SJSA1 (cell line): ENCODE data around the gene ASNSD1. TPM values are rescaled to one million over a fixed set of nuclear protein-coding genes. Genes with fewer than 3 reads are reported as not detected.

ENCODE experiments used
- DNase-seq, 2 experiments: peaks; one replicate each; pipeline ENCODE4 v3.0.0-alpha.2; 2015 to 2020; ENCODE audit warnings: low spot score in 2 of 2, low read depth in 1 of 2
- H3K27ac ChIP-seq: fragments of 250-450 bp; sonication (Bioruptor Pico); 2 replicates; pipeline ENCODE4 v1.5.1; 2020; ENCODE audit warnings: mild to moderate bottlenecking, moderate library complexity
- H3K27me3 ChIP-seq: fragments of 250-450 bp; sonication (Bioruptor Pico); replicated peaks from 2 replicates; pipeline ENCODE4 v1.5.1; 2020; ENCODE audit warnings: mild to moderate bottlenecking, moderate library complexity
- H3K36me3 ChIP-seq: fragments of 250-450 bp; sonication (Bioruptor Pico); 2 replicates; pipeline ENCODE4 v1.5.1; 2020; ENCODE audit warnings: mild to moderate bottlenecking
- H3K4me1 ChIP-seq: fragments of 250-450 bp; sonication (Bioruptor Pico); replicated peaks from 2 replicates; pipeline ENCODE4 v1.6.1; 2021; ENCODE audit warnings: mild to moderate bottlenecking
- H3K4me3 ChIP-seq: fragments of 250-450 bp; sonication (Bioruptor Pico); 2 replicates; pipeline ENCODE4 v1.5.1; 2020; ENCODE audit warnings: mild to moderate bottlenecking
- H3K9me3 ChIP-seq: fragments of 250-450 bp; sonication (Bioruptor Pico); replicated peaks from 2 replicates; pipeline ENCODE4 v1.5.1; 2020; ENCODE audit warnings: mild to moderate bottlenecking
- total RNA-seq: library from RNA; depleted of rRNA; stranded (reverse); fragments of >200 nt; shearing (Covaris generic); gene quantifications from 2 replicates; pipeline ENCODE4 v1.2.3, GENCODE V29; 2014; rRNA removed

The ASNSD1 gene
- 58.3 and 62.4 TPM in 2 replicates for total RNA-seq

DNA sequence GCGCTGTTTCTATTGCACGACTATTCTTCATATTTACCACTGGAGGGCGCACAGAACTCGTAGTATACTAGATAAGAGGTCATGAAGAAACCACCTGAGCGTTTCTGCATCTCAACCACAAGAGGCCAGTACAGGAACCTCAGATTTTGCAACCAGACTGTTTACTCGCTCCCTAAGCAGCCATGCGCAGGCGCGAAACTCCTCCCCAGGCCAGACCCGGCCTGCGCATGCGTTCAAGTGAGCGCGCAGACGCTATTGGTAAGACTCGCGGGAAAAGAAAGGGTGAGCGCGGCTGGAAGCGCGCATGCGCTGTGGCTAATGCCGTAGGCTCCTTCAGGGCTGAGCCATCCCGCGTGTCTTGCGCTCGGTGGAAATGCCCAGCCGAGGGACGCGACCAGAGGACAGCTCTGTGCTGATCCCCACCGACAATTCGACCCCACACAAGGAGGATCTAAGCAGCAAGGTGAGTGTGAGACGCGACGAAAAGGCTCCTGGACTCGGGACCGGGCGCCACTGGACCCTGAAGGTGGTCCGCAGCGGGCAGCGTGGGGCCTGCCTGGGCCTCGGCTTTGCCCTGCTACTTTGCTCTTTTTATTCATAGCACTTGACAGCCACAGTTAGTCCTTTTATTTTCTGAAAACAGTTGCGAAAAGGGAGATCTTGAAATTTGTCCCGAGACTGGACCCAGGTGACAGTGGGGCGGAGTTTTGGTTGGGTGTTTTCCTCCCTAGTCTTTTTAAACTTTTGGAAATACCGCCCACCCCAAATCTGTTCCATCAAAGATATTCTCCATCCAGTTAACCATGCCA is at the start of gene ASNSD1:
Gene ASNSD1 (plus strand): TSS at position 312 of the 809 bp plus-strand sequence. CDS start 4,674 bp downstream, outside the sequence.
- peaks cover 20% of the 10 kb centered on the region for H3K4me1 ChIP-seq
- no peaks in the 10 kb centered on the region for H3K9me3 ChIP-seq
- H3K27ac ChIP-seq, result peak within 1 kb of the TSS; percentile 20; the same call in 1 of the 2 replicates
- peaks cover 8% of the 10 kb centered on the region for H3K36me3 ChIP-seq
- peak within 1 kb of the TSS; percentile 58 for H3K4me3 ChIP-seq
- peak; percentile 98 to 99 for DNase-seq
- H3K27me3 ChIP-seq, result no peaks in the 10 kb centered on the region

DNA sequence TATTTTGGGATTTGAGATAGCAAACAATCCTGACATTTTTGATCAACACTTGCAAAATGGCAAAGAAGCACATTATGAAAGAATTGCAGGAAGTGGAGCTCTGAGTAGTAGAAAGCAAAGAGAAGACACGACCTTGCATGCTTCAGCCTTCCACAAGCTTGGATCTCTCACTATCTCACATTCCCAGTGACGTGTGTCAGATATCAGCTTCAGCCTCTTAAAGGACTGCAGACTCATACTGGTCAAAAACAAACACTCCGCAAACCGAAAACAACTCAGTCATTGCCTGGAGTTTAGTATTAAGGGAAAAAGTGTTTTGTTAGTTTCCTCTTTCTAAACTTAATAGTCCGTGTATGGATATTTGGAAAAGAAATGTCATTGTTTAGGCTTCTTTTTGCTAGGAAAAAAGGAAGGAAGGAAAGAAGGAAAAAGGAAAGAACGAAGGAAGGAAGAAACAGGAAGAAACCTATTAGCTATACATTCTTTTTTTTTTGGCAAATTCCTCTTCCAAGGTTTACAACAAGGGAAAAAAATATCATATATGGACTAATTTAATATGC is 48.1 kb upstream of the ASNSD1 start:
- H3K36me3 ChIP-seq, result no peaks in the 10 kb centered on the region
- H3K4me3 ChIP-seq, result peak overlapping the region; percentile 34
- peaks cover 28% of the 10 kb centered on the region for H3K4me1 ChIP-seq
- H3K27me3 ChIP-seq, result no peaks in the 10 kb centered on the region
- peak; percentile 65 to 75 for DNase-seq
- H3K27ac ChIP-seq, result peak overlapping the region; percentile 97
- H3K9me3 ChIP-seq, result no peaks in the 10 kb centered on the region

DNA sequence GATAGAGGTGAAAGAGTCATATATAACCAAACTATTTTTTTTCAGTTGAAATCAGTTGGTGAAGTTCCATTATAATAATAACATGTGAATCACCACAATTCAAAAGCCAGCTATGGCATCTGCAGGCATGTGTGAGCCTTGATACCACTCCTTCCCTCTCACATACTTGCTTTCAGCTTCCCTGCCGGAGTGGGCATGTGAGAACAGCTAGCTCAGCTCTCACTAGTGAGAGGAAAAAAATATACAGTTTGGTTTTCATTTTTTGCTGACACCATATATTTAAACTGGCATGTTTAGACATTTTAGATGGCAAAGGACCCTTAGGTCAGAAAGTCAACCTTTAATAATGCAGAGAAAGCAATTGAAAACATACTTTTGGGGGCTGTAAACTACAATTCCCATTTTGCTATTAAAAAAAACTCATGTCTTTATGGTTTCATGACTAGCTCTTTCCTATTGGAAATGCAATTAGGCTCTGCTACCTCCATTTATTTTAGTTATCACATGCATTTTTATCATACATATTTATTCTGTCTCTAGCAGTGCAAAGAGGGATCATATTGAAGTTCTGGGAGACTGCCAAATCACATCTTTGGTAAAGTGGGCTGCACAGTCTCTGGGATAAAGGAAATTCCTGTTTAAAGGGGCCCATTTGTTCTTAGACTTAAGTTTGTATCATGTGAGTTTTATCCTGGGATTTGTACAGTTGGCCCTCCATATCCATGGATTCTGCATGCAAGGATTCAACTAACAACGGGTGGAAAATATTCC is 47.4 kb upstream of the ASNSD1 start:
- peaks cover 28% of the 10 kb centered on the region for H3K4me1 ChIP-seq
- H3K36me3 ChIP-seq, result no peaks in the 10 kb centered on the region
- no peaks in the 10 kb centered on the region for H3K9me3 ChIP-seq
- H3K27ac ChIP-seq, result peak overlapping the region; percentile 97
- H3K27me3 ChIP-seq, result no peaks in the 10 kb centered on the region
- peak overlapping the region; percentile 34 for H3K4me3 ChIP-seq
- DNase-seq, result peak in 1 of 2 experiments; percentile 62

DNA sequence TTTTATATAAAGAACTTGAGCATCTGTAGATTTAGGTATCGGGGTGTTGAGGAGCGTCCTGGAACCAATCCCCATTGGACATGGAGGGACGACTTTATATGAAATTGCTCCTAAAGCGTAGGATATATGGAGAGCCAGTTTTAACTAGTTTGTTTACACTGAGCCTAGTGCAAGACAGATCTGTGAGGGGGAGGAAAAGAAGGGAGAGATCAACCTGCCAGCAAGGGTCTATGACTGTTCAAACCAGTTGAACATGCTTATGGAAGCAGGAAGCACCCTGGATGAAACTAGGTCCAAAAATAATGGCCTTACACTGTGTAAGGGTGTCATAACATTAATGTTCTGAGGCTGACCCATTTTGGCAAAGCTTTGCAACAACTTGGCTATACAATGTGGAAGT is 46.7 kb upstream of the ASNSD1 start:
- H3K27ac ChIP-seq, result no peak overlapping the region
- peaks cover 23% of the 10 kb centered on the region for H3K4me1 ChIP-seq
- H3K9me3 ChIP-seq, result no peaks in the 10 kb centered on the region
- H3K27me3 ChIP-seq, result no peaks in the 10 kb centered on the region
- no peak for DNase-seq
- H3K4me3 ChIP-seq, result no peak overlapping the region
- no peaks in the 10 kb centered on the region for H3K36me3 ChIP-seq

DNA sequence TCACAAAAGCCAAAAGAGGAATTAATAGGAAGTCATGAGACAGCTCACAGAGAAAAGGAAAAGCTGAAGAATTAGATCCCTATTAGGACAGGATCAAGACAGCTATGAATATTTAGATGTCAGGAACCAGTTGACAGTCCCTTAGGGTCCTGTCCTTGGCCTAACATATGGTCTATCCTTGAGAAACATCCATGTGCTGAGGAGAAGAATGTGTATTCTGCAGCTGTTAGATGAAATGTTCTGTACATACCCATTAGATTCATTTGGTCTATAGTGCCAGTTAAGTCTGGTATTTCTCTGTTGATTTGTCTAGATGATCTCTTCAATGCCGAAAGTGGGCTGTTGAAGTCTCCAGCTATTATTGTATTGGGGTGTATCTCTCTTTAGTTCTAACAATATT is 43.1 kb upstream of the ASNSD1 start:
- no peak overlapping the region for H3K4me3 ChIP-seq
- H3K36me3 ChIP-seq, result no peaks in the 10 kb centered on the region
- H3K27ac ChIP-seq, result no peak overlapping the region
- H3K27me3 ChIP-seq, result no peaks in the 10 kb centered on the region
- H3K9me3 ChIP-seq, result no peaks in the 10 kb centered on the region
- DNase-seq, result no peak
- H3K4me1 ChIP-seq, result peaks cover 10% of the 10 kb centered on the region

DNA sequence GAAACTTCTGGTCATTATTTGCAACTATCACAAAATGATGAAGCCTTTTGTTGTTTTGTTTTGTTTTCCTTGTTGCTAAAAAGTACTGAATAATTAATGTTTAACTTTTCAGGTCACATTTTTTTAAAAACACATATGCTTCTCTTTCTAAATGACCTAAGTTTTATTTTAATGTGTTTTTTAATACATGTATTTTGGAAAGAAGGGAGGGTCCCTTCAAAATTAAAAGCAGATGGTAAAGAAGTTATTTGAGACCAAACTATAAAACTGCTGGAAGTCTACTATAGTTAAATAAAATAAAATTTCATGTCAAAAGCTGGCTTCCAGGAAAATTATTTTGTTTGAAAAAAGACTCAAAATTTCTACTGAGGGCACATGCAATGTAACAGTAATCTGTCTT is 39.5 kb upstream of the ASNSD1 start:
- Histone ChIP-seq H3K27ac (no peak overlapping the region), H3K9me3 (no peaks in the 10 kb centered on the region), H3K4me3 (no peak overlapping the region), H3K4me1 (no peaks in the 10 kb centered on the region), H3K27me3 (no peaks in the 10 kb centered on the region), H3K36me3 (no peaks in the 10 kb centered on the region)
- DNase-seq, result no peak

DNA sequence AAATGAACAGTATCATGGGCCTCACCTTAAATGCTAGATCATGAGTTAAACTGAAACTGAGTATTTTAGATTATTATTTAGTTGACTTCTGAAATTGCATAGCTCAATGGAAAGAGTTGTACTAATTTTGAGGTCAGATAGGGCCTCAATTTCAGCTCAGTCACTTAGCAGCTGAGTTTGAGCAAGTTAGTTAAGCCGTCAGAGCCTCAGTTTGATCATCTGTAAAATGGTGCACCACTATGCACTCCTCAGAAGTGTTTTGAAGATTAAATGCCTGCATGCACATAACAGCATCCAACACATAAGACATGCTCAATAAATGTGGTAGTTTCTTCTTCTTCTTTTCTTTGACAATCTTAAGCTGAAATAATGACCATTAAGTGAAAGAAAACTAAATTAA is 38.2 kb upstream of the ASNSD1 start:
- no peak for DNase-seq
- H3K4me1 ChIP-seq, result no peaks in the 10 kb centered on the region
- H3K27ac ChIP-seq, result no peak overlapping the region
- H3K9me3 ChIP-seq, result no peaks in the 10 kb centered on the region
- no peak overlapping the region for H3K4me3 ChIP-seq
- H3K27me3 ChIP-seq, result no peaks in the 10 kb centered on the region
- H3K36me3 ChIP-seq, result no peaks in the 10 kb centered on the region

DNA sequence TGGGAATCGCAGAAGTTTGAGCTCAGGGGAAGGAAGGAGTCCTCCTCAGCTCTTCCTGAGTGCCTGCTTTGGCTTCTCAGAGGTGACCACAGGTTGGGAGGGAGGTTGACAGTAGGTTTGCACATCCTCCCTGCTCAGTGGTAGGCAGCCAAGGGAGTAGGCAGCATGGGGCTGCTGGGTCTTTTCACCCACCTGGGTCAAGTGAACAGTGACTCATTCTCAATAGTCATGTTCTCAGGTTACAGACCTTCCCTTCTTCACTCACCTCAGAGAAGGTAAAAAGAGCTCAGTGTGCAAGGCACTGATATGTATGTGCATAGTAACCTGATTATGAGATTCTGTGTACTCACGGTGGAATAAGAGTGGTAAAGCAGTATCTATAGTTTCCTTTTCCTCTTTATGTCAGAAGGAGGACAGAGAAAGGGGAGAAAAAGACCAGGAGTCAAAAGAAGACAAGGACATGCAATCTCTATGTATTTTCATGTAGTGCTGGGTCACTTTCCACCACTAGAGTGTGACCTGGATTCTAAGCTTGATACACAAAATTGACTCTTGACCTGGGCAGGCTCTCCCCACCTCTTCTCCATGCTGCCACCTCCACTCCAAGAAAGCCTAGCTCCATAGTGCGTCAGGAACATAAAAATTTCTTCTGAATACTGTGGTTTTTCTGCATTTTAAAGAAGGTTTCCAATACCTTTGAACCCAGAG is 36.5 kb upstream of the ASNSD1 start:
- no peak overlapping the region for H3K4me3 ChIP-seq
- peaks cover 5% of the 10 kb centered on the region; the same call in 1 of the 2 replicates for H3K4me1 ChIP-seq
- no peak overlapping the region for H3K27ac ChIP-seq
- no peaks in the 10 kb centered on the region for H3K36me3 ChIP-seq
- no peaks in the 10 kb centered on the region for H3K9me3 ChIP-seq
- DNase-seq, result no peak
- H3K27me3 ChIP-seq, result no peaks in the 10 kb centered on the region

DNA sequence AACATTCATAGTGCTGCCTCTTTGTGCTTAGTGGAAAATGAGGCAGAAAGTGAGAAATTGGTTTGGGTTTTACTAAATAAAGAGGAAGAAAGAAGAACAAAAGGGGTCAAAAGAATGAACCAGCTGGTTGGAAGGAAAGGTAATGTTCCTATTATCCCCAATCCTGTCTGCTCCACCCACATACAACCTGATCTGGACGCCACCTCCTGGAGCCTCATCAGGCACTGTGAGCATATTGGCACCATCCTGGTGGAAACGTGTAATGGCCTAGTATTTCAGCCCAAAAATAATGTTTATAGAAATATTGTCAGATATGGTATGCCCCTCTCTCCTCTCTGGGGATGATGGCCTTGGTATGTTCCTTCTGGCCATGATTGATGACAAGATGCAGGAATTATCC is 35.6 kb upstream of the ASNSD1 start:
- Histone ChIP-seq H3K4me1 (peaks cover 5% of the 10 kb centered on the region; the same call in 1 of the 2 replicates), H3K4me3 (no peak overlapping the region), H3K27ac (no peak overlapping the region), H3K36me3 (no peaks in the 10 kb centered on the region), H3K9me3 (no peaks in the 10 kb centered on the region), H3K27me3 (no peaks in the 10 kb centered on the region)
- no peak for DNase-seq

DNA sequence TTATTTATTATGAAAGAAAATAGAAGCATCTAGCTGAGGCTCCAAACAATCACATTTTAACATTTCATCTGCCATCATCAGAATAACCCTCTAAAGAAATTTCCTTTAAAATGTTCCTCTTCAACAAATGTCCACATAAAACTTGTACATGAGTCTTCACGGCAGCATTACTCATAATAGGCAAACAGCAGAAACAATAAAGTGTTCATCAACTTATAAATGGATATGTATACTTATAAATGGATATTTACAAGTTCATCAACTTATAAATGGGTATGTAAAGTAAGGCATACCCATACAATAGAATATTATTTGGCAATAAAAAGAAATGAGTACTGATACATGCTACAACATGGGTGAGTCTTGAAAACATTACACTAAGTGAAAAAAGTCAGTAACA is 33.5 kb upstream of the ASNSD1 start:
- Histone ChIP-seq H3K27ac (no peak overlapping the region), H3K36me3 (no peaks in the 10 kb centered on the region), H3K27me3 (no peaks in the 10 kb centered on the region), H3K4me1 (peaks cover 5% of the 10 kb centered on the region; the same call in 1 of the 2 replicates), H3K9me3 (no peaks in the 10 kb centered on the region), H3K4me3 (no peak overlapping the region)
- no peak for DNase-seq

DNA sequence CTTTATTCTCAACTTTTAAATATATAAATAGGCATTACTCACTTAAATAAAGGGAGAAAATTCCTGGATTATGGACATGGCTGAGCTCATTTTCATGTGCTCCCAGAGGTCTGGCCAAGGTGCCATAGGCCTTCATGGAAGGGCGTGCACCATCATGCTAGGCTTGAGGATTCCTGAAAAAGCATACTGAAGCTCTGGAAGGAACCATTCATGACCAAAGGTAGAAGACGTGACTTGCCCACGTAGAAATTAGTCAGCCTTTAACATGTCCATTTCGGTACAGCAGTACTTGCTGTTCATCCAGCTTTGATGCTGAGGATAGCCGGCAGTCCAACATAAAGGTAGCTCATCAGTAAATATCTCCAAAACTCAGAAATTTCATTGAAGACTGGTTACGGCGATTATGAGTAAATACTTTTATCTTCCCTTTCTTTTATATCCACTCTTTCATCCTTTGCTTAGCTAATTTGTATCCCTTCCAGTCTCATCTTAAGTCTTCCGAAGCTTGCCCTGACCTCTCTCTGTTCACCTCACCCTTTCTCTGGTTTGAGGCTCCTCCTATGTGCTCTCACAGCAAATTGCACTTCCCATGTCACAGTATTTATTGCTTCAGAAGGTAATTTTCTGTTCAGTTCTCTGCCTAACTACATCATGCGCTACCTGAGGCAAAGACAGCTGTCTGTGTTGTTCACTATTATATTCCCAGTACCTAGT is 32.3 kb upstream of the ASNSD1 start:
- H3K27ac ChIP-seq, result no peak overlapping the region
- H3K4me1 ChIP-seq, result peaks cover 5% of the 10 kb centered on the region; the same call in 1 of the 2 replicates
- no peaks in the 10 kb centered on the region for H3K36me3 ChIP-seq
- no peak overlapping the region for H3K4me3 ChIP-seq
- no peaks in the 10 kb centered on the region for H3K9me3 ChIP-seq
- H3K27me3 ChIP-seq, result no peaks in the 10 kb centered on the region
- no peak for DNase-seq

DNA sequence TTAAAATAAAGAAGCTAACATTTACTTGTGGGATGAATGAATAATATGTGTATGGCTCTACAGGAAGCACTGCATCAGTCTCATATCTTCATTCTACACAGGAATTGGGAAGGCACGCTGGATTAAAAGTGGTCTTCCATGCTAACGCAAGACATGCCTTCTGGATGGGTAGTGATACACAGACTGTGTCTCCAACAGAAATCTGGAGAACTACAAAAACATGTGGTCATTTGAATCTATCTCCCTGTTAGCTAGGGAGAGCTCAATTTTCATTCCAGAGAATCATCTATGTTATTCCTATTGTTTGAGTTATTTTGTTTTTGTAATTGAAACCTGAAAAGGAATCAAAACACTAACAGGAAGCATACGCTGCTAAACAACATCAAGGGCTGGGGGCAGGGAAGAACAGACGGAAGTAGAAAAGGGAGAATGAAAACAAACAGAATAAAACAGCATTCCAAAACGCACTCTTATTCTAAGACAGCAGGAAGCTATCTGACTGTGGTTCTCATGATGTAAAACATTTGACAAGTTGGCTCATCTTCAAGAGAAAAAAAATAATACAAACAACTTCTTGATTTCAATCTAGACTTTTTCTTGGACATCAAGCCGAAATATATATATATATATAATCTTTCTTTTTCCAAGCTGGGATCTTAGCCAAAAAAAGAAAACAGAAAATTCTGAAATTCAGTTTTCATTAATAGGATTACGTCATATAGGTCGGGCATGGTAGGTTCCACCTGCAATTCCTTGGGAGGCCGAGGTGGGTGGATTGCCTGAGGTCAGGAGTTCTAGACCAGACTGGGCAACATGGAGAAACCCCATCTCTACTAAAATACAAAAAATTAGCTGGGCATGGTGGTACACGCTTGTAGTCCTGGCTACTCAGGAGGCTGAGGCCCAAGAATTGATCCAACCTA is 31.5 kb upstream of the ASNSD1 start:
- Histone ChIP-seq H3K9me3 (no peaks in the 10 kb centered on the region), H3K4me3 (no peak overlapping the region)
- DNase-seq, result peak in 1 of 2 experiments; percentile 36

More for the DNA sequence above, 31.5 kb upstream of the ASNSD1 start:
- Histone ChIP-seq H3K36me3 (no peaks in the 10 kb centered on the region), H3K27me3 (no peaks in the 10 kb centered on the region), H3K27ac (no peak overlapping the region), H3K4me1 (peaks cover 5% of the 10 kb centered on the region; the same call in 1 of the 2 replicates)
